HS-27A (cell line): ENCODE results near the gene GRAMD1C.
"Not testable (repeated sequence)": the region's sequence is repeated elsewhere in the genome, so short reads cannot be mapped to it uniquely, and the experiment has no call there.

Experiments used
- DNase-seq: peaks from one replicate; pipeline ENCODE4 v3.0.0-alpha.2; 2012; ENCODE audit warnings: low read depth, missing footprints

Gene GRAMD1C

GRCh38 chr3:113838631-113839209, at the start of gene GRAMD1C:
Gene GRAMD1C (plus strand): TSS chr3:113838788. CDS start chr3:113838910, 122 bp downstream.
- DNase-seq, result peak; percentile 52

- DNase-seq, result no peak
Observed at GRCh38 chr3:113791381-113791780, 47.2 kb upstream of the GRAMD1C start.

- no peak for DNase-seq
Observed at GRCh38 chr3:113794526-113794925, 44.1 kb upstream of the GRAMD1C start.

GRCh38 chr3:113795693-113796092, 42.9 kb upstream of the GRAMD1C start:
- DNase-seq, result no peak

GRCh38 chr3:113802795-113803455, 35.7 kb upstream of the GRAMD1C start:
- DNase-seq, result no peak

- DNase-seq, result no peak
Observed at GRCh38 chr3:113804661-113805060, 33.9 kb upstream of the GRAMD1C start.

- DNase-seq, result no peak
Observed at GRCh38 chr3:113805249-113805648, 33.3 kb upstream of the GRAMD1C start.

GRCh38 chr3:113812854-113813253, 25.7 kb upstream of the GRAMD1C start:
- DNase-seq, result no peak

GRCh38 chr3:113819866-113820265, 18.7 kb upstream of the GRAMD1C start:
- DNase-seq, result no peak

- no peak for DNase-seq
Observed at GRCh38 chr3:113825090-113825489, 13.5 kb upstream of the GRAMD1C start.

- no peak for DNase-seq
Observed at GRCh38 chr3:113828600-113828999, 10.0 kb upstream of the GRAMD1C start.

GRCh38 chr3:113829576-113830354, 8.8 kb upstream of the GRAMD1C start:
- DNase-seq, result no peak

GRCh38 chr3:113831103-113831355, 7.6 kb upstream of the GRAMD1C start:
- no peak for DNase-seq

- DNase-seq, result no peak
Observed at GRCh38 chr3:113832477-113833164, 6.0 kb upstream of the GRAMD1C start.

GRCh38 chr3:113834983-113835382, 3.6 kb upstream of the GRAMD1C start:
- DNase-seq, result no peak

- DNase-seq, result no peak
Observed at GRCh38 chr3:113839551-113839950, 963 bp downstream of the GRAMD1C start.

GRCh38 chr3:113844622-113845222, 6.1 kb downstream of the GRAMD1C start:
- no peak for DNase-seq

- no peak for DNase-seq
Observed at GRCh38 chr3:113847247-113847646, 8.7 kb downstream of the GRAMD1C start.

GRCh38 chr3:113847664-113848461, 9.3 kb downstream of the GRAMD1C start:
- DNase-seq, result no peak

- DNase-seq, result not testable (repeated sequence)
Observed at GRCh38 chr3:113849071-113849470, 10.5 kb downstream of the GRAMD1C start.

- not testable (repeated sequence) for DNase-seq
Observed at GRCh38 chr3:113849841-113850240, 11.3 kb downstream of the GRAMD1C start.

- not testable (repeated sequence) for DNase-seq
Observed at GRCh38 chr3:113850391-113850790, 11.8 kb downstream of the GRAMD1C start.
